Endothelial cell of umbilical vein (primary cell): ENCODE data around the gene SCRN1. TPM values are rescaled to one million over a fixed set of nuclear protein-coding genes. Genes with fewer than 3 reads are reported as not detected.

Source experiments
- BruUV-seq: library from RNA; stranded (reverse); fragments of 400-500 nt; replicated peaks from 2 replicates; lab custom pipeline; 2021; lab: Mats Ljungman, UMichigan
- CTCF ChIA-PET: fragments of 300-600, 350-600 bp; sonication (Branson Sonifier 250); formaldehyde crosslinking; loops from one replicate; lab custom pipeline; 2021; ENCODE audit warnings: antibody characterized with exemption, inconsistent platforms; lab: Charles Lee
- POLR2A ChIA-PET: fragments of 300-600, 350-600 bp; sonication (Branson Sonifier 250); formaldehyde crosslinking; loops from one replicate; lab custom pipeline; 2021; ENCODE audit warnings: antibody characterized with exemption, inconsistent platforms; lab: Charles Lee
- DNase-seq: peaks from one replicate; pipeline ENCODE4 v3.0.0-alpha.2; 2011; ENCODE audit warnings: low read depth, low spot score
- FAIRE-seq: peaks from 2 replicates; lab custom pipeline; 2011; peaks lifted over from hg19 to GRCh38; lab: Jason Lieb, UNC
- H2AFZ ChIP-seq: 2 replicates; pipeline ENCODE4 v1.6.0; 2012; ENCODE audit warnings: low read depth, low read length, control low read depth, inconsistent platforms
- H3K27ac ChIP-seq: 2 replicates; pipeline ENCODE4 v1.5.1; 2011; ENCODE audit warnings: low read depth, mild to moderate bottlenecking, control low read depth, low read length, moderate library complexity; ENCODE audit not compliant: insufficient read depth
- H3K27me3 ChIP-seq, 2 experiments: 2 replicates each; pipeline versions ENCODE4 v1.6.0 to v1.6.1; 2011; ENCODE audit warnings: low read length in 2 of 2, mixed read lengths in 1 of 2; ENCODE audit not compliant: control insufficient read depth in 2 of 2, insufficient read depth in 2 of 2
- H3K36me3 ChIP-seq, 2 experiments: 2 replicates in 1 of 2; 3 replicates in 1 of 2; pipeline ENCODE4 v1.5.1; 2011; ENCODE audit warnings: low read length in 2 of 2, mild to moderate bottlenecking in 1 of 2, moderate library complexity in 1 of 2; ENCODE audit not compliant: control insufficient read depth in 2 of 2, insufficient read depth in 2 of 2; ENCODE audit errors: extremely low read depth in 1 of 2
- H3K4me1 ChIP-seq: 3 replicates; pipeline ENCODE4 v1.5.1; 2011; ENCODE audit warnings: mild to moderate bottlenecking, low read length; ENCODE audit not compliant: control insufficient read depth, insufficient read depth; ENCODE audit errors: extremely low read depth
- H3K4me2 ChIP-seq: 2 replicates; pipeline ENCODE4 v1.6.1; 2011; ENCODE audit warnings: low read length, control low read depth, mixed read lengths; ENCODE audit not compliant: insufficient read depth
- H3K4me3 ChIP-seq, 3 experiments: fragments of 200-600 bp in 1 of 3; sonication (generic), shearing (Covaris generic) in 1 of 3; replicated peaks in 1 of 3; 2 replicates each; pipeline ENCODE4 v1.5.1; 2011 to 2016; ENCODE audit warnings: control low read depth in 3 of 3, low read length in 3 of 3, mild to moderate bottlenecking in 2 of 3, inconsistent platforms in 1 of 3, low read depth in 1 of 3, moderate library complexity in 1 of 3; ENCODE audit not compliant: insufficient read depth in 1 of 3
- H3K79me2 ChIP-seq: 2 replicates; pipeline ENCODE4 v1.6.0; 2012; ENCODE audit warnings: low read length, inconsistent platforms; ENCODE audit not compliant: control insufficient read depth, insufficient read depth
- H3K9ac ChIP-seq: replicated peaks from 2 replicates; pipeline ENCODE3; 2011; ENCODE audit warnings: low read length, control low read depth; ENCODE audit not compliant: insufficient read depth; ENCODE audit errors: extremely low read depth
- H3K9me1 ChIP-seq: replicated peaks from 3 replicates; pipeline ENCODE4 v1.6.0; 2011; ENCODE audit warnings: mild to moderate bottlenecking, low read length; ENCODE audit not compliant: control insufficient read depth, insufficient read depth; ENCODE audit errors: extremely low read depth
- H3K9me3 ChIP-seq: replicated peaks from 2 replicates; pipeline ENCODE4 v1.5.1; 2012; ENCODE audit warnings: low read length, inconsistent platforms; ENCODE audit not compliant: control insufficient read depth, insufficient read depth
- H4K20me1 ChIP-seq: replicated peaks from 2 replicates; pipeline ENCODE3; 2011; ENCODE audit warnings: mild to moderate bottlenecking, low read length; ENCODE audit not compliant: control insufficient read depth, insufficient read depth; ENCODE audit errors: extremely low read depth
- EZH2 ChIP-seq: IDR thresholded peaks from 2 replicates; pipeline ENCODE4 v1.6.1; 2012; ENCODE audit warnings: borderline replicate concordance, low read depth, mild to moderate bottlenecking, moderate library complexity, low read length, inconsistent platforms; ENCODE audit not compliant: severe bottlenecking
- FOS ChIP-seq: IDR thresholded peaks from 2 replicates; pipeline ENCODE4 v1.6.1; 2011; ENCODE audit warnings: mild to moderate bottlenecking, low read length, moderate library complexity, borderline replicate concordance; ENCODE audit not compliant: insufficient read depth
- GATA2 ChIP-seq: IDR thresholded peaks from 2 replicates; pipeline ENCODE4 v1.7.0; 2011; ENCODE audit warnings: low read depth, mild to moderate bottlenecking, moderate library complexity, mixed read lengths, low read length; ENCODE audit not compliant: insufficient read length, insufficient read depth
- JUN ChIP-seq: IDR thresholded peaks from 2 replicates; pipeline ENCODE4 v1.6.1; 2011; ENCODE audit warnings: borderline replicate concordance, low read depth; ENCODE audit not compliant: insufficient read length, insufficient read depth
- MYC ChIP-seq: IDR thresholded peaks from one replicate; pipeline ENCODE4 v1.6.1; 2011; ENCODE audit warnings: mild to moderate bottlenecking, low read depth, low read length
- POLR2A ChIP-seq: IDR thresholded peaks from 2 replicates; pipeline ENCODE4 v1.6.1; 2012; ENCODE audit warnings: low read depth, mild to moderate bottlenecking, control low read depth, low read length
- POLR2AphosphoS5 ChIP-seq: IDR thresholded peaks from 2 replicates; pipeline ENCODE4 v1.6.1; 2012; ENCODE audit warnings: low read depth, mild to moderate bottlenecking, control low read depth, low read length, moderate library complexity; ENCODE audit not compliant: insufficient read depth
- dilution Hi-C: fragments of 300-500 bp; cut with MboI; formaldehyde crosslinking; loops from one replicate; pipeline ENCODE4 v1.15.0; 2019; ENCODE audit warnings: low sequenced_read_pairs; ENCODE audit not compliant: extremely low pct_ligation_motif_present
- intact Hi-C: fragments of 100-400 bp; cut with micrococcal nuclease; formaldehyde crosslinking; loops from one replicate; pipeline ENCODE4 v1.10.0; 2022
- polyA plus RNA-seq, 4 experiments: library from polyadenylated mRNA; depleted of rRNA in 3 of 4; stranded (reverse) in 3 of 4; unstranded in 1 of 4; fragments of >200 nt; gene quantifications; 2 replicates each; pipeline versions ENCODE4 v1.2.1 to v1.2.3, GENCODE V29; 2011 to 2012; ENCODE audit warnings: missing spikeins in 1 of 4
- total RNA-seq: library from RNA; stranded (reverse); gene quantifications from 2 replicates; pipeline ENCODE4 v1.2.3, GENCODE V29; 2021
- TF ChIP-seq, protein P1 (sequence below): IDR thresholded peaks from 2 replicates; pipeline ENCODE4 v1.6.1; 2011; ENCODE audit not compliant: insufficient read depth, insufficient read length
- TF ChIP-seq, protein P2 (sequence below), 2 donors: IDR thresholded peaks; 1 replicate in 1 of 2; 2 replicates in 1 of 2; pipeline ENCODE4 v1.5.1; 2011; ENCODE audit warnings: low read length in 2 of 2, mild to moderate bottlenecking in 2 of 2, moderate library complexity in 2 of 2, control low read depth in 1 of 2, inconsistent platforms in 1 of 2, low read depth in 1 of 2; ENCODE audit not compliant: insufficient read depth in 1 of 2; ENCODE audit errors: extremely low read depth in 1 of 2

Gene SCRN1
- total and polyA plus RNA-seq, 2 donors (not counting 3 experiments of a cell fraction or from before 2014, with no cell fraction given) = 57.0 to 127 TPM

DNA sequence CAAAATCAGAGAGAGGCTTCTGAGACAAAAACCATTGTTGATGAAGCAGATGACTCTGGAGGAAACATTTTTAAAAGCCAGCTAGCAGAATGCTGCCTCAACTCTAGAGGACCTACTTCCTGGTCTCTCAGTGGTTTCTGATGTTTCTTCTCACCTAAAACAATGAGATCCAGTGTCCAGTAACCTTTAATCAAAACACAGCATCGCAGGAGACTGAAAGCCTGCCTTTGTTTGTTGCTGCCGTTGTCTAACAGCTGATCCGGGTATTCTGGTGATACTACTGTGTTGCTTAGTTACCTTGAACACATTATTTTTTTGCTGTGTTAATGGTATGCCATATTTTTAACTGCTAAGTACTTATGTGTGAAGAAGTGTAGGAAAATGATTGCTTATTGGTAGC, 112.4 kb downstream of the SCRN1 start:
- Histone ChIP-seq H3K9ac (no peak overlapping the region), H3K4me2 (no peak overlapping the region), H4K20me1 (no peaks in the 10 kb centered on the region), H3K79me2 (no peaks in the 10 kb centered on the region), H3K9me3 (no peaks in the 10 kb centered on the region), H3K36me3 (no peaks in the 10 kb centered on the region), H3K4me3 (no peak overlapping the region), H3K27me3 (peaks cover 8 to 9% of the 10 kb centered on the region in 2 experiments), H3K4me1 (peaks cover 2% of the 10 kb centered on the region), H3K27ac (no peak overlapping the region), H3K9me1 (no peaks in the 10 kb centered on the region), H2AFZ (no peak overlapping the region)
- no TSS peak for BruUV-seq
- intact Hi-C loops = no loop called here
- dilution Hi-C loops = no loop called here
- ChIA-PET CTCF (interaction anchor here (0.7 to 4.7 kb wide), 10 partner anchors 8 to 592 kb away, joined by 3 to 88 read pairs (median 6); no protein-coding TSS in a partner anchor), POLR2A (no interaction called here)
- FAIRE-seq (no peak), DNase-seq (no peak)
- TF ChIP-seq EZH2 = no peak
- TF ChIP-seq, protein P1, sequence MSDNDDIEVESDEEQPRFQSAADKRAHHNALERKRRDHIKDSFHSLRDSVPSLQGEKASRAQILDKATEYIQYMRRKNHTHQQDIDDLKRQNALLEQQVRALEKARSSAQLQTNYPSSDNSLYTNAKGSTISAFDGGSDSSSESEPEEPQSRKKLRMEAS = no peak

DNA sequence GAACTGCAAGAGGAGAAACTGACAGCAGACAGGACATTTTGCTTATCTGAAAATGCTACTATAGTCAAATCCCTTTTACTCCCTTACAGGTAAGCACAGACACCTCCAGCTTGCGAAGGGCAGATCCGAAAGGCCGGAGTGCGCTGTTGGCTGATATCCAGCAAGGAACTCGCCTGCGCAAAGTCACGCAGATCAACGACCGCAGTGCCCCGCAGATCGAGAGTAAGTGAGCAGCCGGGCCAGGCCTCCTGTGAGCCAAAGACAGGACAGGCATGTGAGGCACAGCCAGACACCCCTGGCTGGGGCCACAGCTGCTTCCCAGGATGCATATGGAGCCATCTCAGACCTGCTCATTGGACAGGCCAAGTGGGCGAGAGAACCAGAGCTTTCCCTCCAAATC, 113.9 kb downstream of the SCRN1 start:
- H3K9me3 ChIP-seq = no peaks in the 10 kb centered on the region
- intact Hi-C loops (no loop called here), dilution Hi-C loops (no loop called here)
- POLR2A ChIA-PET = no interaction called here
- no peaks in the 10 kb centered on the region for H3K79me2 ChIP-seq
- H3K27ac ChIP-seq = no peak overlapping the region
- H3K4me1 ChIP-seq = peaks cover 2% of the 10 kb centered on the region
- CTCF ChIA-PET = interaction anchor here (2.1 to 4.7 kb wide), 3 partner anchors 11 to 199 kb away, joined by 4 to 88 read pairs (median 35); no protein-coding TSS in a partner anchor
- no peak overlapping the region for H3K9ac ChIP-seq
- peaks cover 8 to 11% of the 10 kb centered on the region in 2 experiments for H3K27me3 ChIP-seq
- H3K4me2 ChIP-seq = no peak overlapping the region
- FAIRE-seq = no peak
- H4K20me1 ChIP-seq = no peaks in the 10 kb centered on the region
- H3K36me3 ChIP-seq = no peaks in the 10 kb centered on the region
- no peak overlapping the region for H3K4me3 ChIP-seq
- no TSS peak for BruUV-seq
- no peak for DNase-seq
- TF ChIP-seq, protein P2, sequence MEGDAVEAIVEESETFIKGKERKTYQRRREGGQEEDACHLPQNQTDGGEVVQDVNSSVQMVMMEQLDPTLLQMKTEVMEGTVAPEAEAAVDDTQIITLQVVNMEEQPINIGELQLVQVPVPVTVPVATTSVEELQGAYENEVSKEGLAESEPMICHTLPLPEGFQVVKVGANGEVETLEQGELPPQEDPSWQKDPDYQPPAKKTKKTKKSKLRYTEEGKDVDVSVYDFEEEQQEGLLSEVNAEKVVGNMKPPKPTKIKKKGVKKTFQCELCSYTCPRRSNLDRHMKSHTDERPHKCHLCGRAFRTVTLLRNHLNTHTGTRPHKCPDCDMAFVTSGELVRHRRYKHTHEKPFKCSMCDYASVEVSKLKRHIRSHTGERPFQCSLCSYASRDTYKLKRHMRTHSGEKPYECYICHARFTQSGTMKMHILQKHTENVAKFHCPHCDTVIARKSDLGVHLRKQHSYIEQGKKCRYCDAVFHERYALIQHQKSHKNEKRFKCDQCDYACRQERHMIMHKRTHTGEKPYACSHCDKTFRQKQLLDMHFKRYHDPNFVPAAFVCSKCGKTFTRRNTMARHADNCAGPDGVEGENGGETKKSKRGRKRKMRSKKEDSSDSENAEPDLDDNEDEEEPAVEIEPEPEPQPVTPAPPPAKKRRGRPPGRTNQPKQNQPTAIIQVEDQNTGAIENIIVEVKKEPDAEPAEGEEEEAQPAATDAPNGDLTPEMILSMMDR (IDR thresholded peaks at IDR 0.05; ENCODE audit: extremely low read depth in 1 of 2, insufficient read depth in 1 of 2, low read depth in 1 of 2, low read length in 2 of 2) = no peak
- TF ChIP-seq EZH2 (no peak), POLR2A (no peak), MYC (no peak), FOS (no peak), POLR2AphosphoS5 (no peak), JUN (no peak), GATA2 (no peak)
- TF ChIP-seq, protein P1 = no peak
- no peak overlapping the region for H2AFZ ChIP-seq
- H3K9me1 ChIP-seq = no peaks in the 10 kb centered on the region
